Measurements from ENCODE around the gene TSPEAR. TPM values are rescaled to one million over a fixed set of nuclear protein-coding genes. Genes with fewer than 3 reads are reported as not detected.
A peak's percentile ranks its signal among the peaks of the same experiment; 100 is the strongest.
"Not testable (repeated sequence)": the region's sequence is repeated elsewhere in the genome, so short reads cannot be mapped to it uniquely, and the experiment has no call there.

The TSPEAR gene
- total RNA-seq, 1 experiment from 2014 or later = 1.8 TPM

- Histone ChIP-seq H3K36me3 (replicated peaks; ENCODE audit: control insufficient read depth, insufficient read depth, low read length) (no peaks in the 10 kb centered on the region), H3K27me3 (ENCODE audit: control insufficient read depth, insufficient read depth, low read length) (no peaks in the 10 kb centered on the region), H3K4me3 (ENCODE audit: insufficient read depth, low read depth, low read length) (no peak overlapping the region)
- peak; percentile 49 for DNase-seq
These were observed 142.5 kb downstream of the TSPEAR start for GRCh38 chr21:44568667-44569556.

GRCh38 chr21:44568261-44568660, 143.1 kb downstream of the TSPEAR start:
- Histone ChIP-seq H3K4me3 (ENCODE audit: insufficient read depth, low read depth, low read length) (no peak overlapping the region), H3K27me3 (ENCODE audit: control insufficient read depth, insufficient read depth, low read length) (no peaks in the 10 kb centered on the region), H3K36me3 (replicated peaks; ENCODE audit: control insufficient read depth, insufficient read depth, low read length) (no peaks in the 10 kb centered on the region)
- DNase-seq = no peak

- Histone ChIP-seq H3K27me3 (ENCODE audit: control insufficient read depth, insufficient read depth, low read length) (no peaks in the 10 kb centered on the region), H3K4me3 (ENCODE audit: insufficient read depth, low read depth, low read length) (no peak overlapping the region), H3K36me3 (replicated peaks; ENCODE audit: control insufficient read depth, insufficient read depth, low read length) (no peaks in the 10 kb centered on the region)
- peak; percentile 34 for DNase-seq
These were observed 143.7 kb downstream of the TSPEAR start for GRCh38 chr21:44567481-44568171.

GRCh38 chr21:44566403-44566802, 145.0 kb downstream of the TSPEAR start:
- no peaks in the 10 kb centered on the region for H3K27me3 ChIP-seq (ENCODE audit: control insufficient read depth, insufficient read depth, low read length)
- no peak for DNase-seq
- no peak overlapping the region for H3K4me3 ChIP-seq (ENCODE audit: insufficient read depth, low read depth, low read length)

GRCh38 chr21:44564886-44565598, 146.3 kb downstream of the TSPEAR start:
- Histone ChIP-seq H3K4me3 (ENCODE audit: insufficient read depth, low read depth, low read length) (no peak overlapping the region), H3K27me3 (ENCODE audit: control insufficient read depth, insufficient read depth, low read length) (no peaks in the 10 kb centered on the region), H3K36me3 (replicated peaks; ENCODE audit: control insufficient read depth, insufficient read depth, low read length) (no peaks in the 10 kb centered on the region)
- no peak for DNase-seq

More at GRCh38 chr21:44566403-44566802, 145.0 kb downstream of the TSPEAR start:
- H3K36me3 ChIP-seq (replicated peaks; ENCODE audit: control insufficient read depth, insufficient read depth, low read length) = no peaks in the 10 kb centered on the region

- H3K4me3 ChIP-seq (ENCODE audit: insufficient read depth, low read depth, low read length) = no peak overlapping the region
- no peaks in the 10 kb centered on the region for H3K27me3 ChIP-seq (ENCODE audit: control insufficient read depth, insufficient read depth, low read length)
- H3K36me3 ChIP-seq (replicated peaks; ENCODE audit: control insufficient read depth, insufficient read depth, low read length) = no peaks in the 10 kb centered on the region
- no peak for DNase-seq
These were observed 147.3 kb downstream of the TSPEAR start for GRCh38 chr21:44564099-44564498.

GRCh38 chr21:44558695-44559094, 152.7 kb downstream of the TSPEAR start, which contains the start of gene KRTAP10-3:
Gene KRTAP10-3, minus strand, starts transcription at chr21:44558795. Its CDS starts 80 bp downstream, at chr21:44558715.
- Histone ChIP-seq H3K4me3 (ENCODE audit: insufficient read depth, low read depth, low read length) (no peak within 1 kb of the TSS), H3K27me3 (ENCODE audit: control insufficient read depth, insufficient read depth, low read length) (no peaks in the 10 kb centered on the region), H3K36me3 (replicated peaks; ENCODE audit: control insufficient read depth, insufficient read depth, low read length) (no peaks in the 10 kb centered on the region)
- peak; percentile 20 for DNase-seq

GRCh38 chr21:44558329-44558675, 153.1 kb downstream of the TSPEAR start:
- not testable (repeated sequence) for H3K27me3 ChIP-seq (ENCODE audit: control insufficient read depth, insufficient read depth, low read length); H3K36me3 ChIP-seq (replicated peaks; ENCODE audit: control insufficient read depth, insufficient read depth, low read length); DNase-seq; H3K4me3 ChIP-seq (ENCODE audit: insufficient read depth, low read depth, low read length)

- Histone ChIP-seq H3K36me3 (replicated peaks; ENCODE audit: control insufficient read depth, insufficient read depth, low read length) (no peaks in the 10 kb centered on the region), H3K27me3 (ENCODE audit: control insufficient read depth, insufficient read depth, low read length) (no peaks in the 10 kb centered on the region), H3K4me3 (ENCODE audit: insufficient read depth, low read depth, low read length) (no peak overlapping the region)
- DNase-seq = peak; percentile 66
These were observed 153.7 kb downstream of the TSPEAR start for GRCh38 chr21:44557491-44558328.

GRCh38 chr21:44556879-44557278, 154.5 kb downstream of the TSPEAR start:
- Histone ChIP-seq H3K36me3 (replicated peaks; ENCODE audit: control insufficient read depth, insufficient read depth, low read length) (no peaks in the 10 kb centered on the region), H3K27me3 (ENCODE audit: control insufficient read depth, insufficient read depth, low read length) (no peaks in the 10 kb centered on the region), H3K4me3 (ENCODE audit: insufficient read depth, low read depth, low read length) (no peak overlapping the region)
- DNase-seq = peak; percentile 16

GRCh38 chr21:44555200-44555875, 156.0 kb downstream of the TSPEAR start:
- Histone ChIP-seq H3K36me3 (replicated peaks; ENCODE audit: control insufficient read depth, insufficient read depth, low read length) (no peaks in the 10 kb centered on the region), H3K4me3 (ENCODE audit: insufficient read depth, low read depth, low read length) (no peak overlapping the region), H3K27me3 (ENCODE audit: control insufficient read depth, insufficient read depth, low read length) (no peaks in the 10 kb centered on the region)
- peak; percentile 51 for DNase-seq

GRCh38 chr21:44552681-44553080, 158.7 kb downstream of the TSPEAR start:
- no peak for DNase-seq
- Histone ChIP-seq H3K27me3 (ENCODE audit: control insufficient read depth, insufficient read depth, low read length) (no peaks in the 10 kb centered on the region), H3K4me3 (ENCODE audit: insufficient read depth, low read depth, low read length) (no peak overlapping the region), H3K36me3 (replicated peaks; ENCODE audit: control insufficient read depth, insufficient read depth, low read length) (no peaks in the 10 kb centered on the region)

- Histone ChIP-seq H3K27me3 (ENCODE audit: control insufficient read depth, insufficient read depth, low read length) (no peaks in the 10 kb centered on the region), H3K4me3 (ENCODE audit: insufficient read depth, low read depth, low read length) (no peak overlapping the region), H3K36me3 (replicated peaks; ENCODE audit: control insufficient read depth, insufficient read depth, low read length) (no peaks in the 10 kb centered on the region)
- DNase-seq = no peak
These were observed 159.2 kb downstream of the TSPEAR start for GRCh38 chr21:44552136-44552535.
